Epithelial cell of esophagus (primary cell): ENCODE measurements around the gene CTXND2.

ENCODE experiments used
- DNase-seq: peaks from one replicate; pipeline ENCODE4 v3.0.0; 2010; ENCODE audit warnings: low read depth
- H3K4me3 ChIP-seq: 2 replicates; pipeline ENCODE4 v1.5.1; 2011; ENCODE audit warnings: mild to moderate bottlenecking, low read length, control low read depth
- TF ChIP-seq, protein P1 (sequence below): IDR thresholded peaks from 2 replicates; pipeline ENCODE4 v1.5.1; 2011; ENCODE audit warnings: low read depth, mild to moderate bottlenecking, low read length, control low read depth, inconsistent platforms; ENCODE audit not compliant: insufficient read depth; ENCODE audit errors: missing control alignments

The CTXND2 gene

DNA sequence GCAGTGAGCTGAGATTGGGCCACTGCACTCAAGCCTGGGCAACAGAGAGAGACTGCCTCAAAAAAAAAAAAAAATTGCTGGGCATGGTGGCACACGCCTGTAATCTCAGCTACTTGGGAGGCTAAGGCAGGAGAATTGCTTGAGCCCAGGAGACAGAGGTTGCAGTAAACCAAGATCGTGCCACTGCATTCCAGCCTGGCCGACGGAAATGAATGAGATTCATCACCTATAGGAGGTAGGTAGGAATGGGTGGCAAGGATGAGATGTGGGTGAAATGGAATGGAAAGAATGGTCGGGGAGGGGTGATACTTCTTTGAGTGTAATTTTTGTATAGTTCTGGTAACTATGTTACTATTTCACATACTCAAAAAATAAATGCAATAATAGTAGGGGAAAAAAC, 15.4 kb downstream of the CTXND2 start:
- no peak for DNase-seq
- no peak overlapping the region for H3K4me3 ChIP-seq
- TF ChIP-seq, protein P1, sequence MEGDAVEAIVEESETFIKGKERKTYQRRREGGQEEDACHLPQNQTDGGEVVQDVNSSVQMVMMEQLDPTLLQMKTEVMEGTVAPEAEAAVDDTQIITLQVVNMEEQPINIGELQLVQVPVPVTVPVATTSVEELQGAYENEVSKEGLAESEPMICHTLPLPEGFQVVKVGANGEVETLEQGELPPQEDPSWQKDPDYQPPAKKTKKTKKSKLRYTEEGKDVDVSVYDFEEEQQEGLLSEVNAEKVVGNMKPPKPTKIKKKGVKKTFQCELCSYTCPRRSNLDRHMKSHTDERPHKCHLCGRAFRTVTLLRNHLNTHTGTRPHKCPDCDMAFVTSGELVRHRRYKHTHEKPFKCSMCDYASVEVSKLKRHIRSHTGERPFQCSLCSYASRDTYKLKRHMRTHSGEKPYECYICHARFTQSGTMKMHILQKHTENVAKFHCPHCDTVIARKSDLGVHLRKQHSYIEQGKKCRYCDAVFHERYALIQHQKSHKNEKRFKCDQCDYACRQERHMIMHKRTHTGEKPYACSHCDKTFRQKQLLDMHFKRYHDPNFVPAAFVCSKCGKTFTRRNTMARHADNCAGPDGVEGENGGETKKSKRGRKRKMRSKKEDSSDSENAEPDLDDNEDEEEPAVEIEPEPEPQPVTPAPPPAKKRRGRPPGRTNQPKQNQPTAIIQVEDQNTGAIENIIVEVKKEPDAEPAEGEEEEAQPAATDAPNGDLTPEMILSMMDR = no peak

DNA sequence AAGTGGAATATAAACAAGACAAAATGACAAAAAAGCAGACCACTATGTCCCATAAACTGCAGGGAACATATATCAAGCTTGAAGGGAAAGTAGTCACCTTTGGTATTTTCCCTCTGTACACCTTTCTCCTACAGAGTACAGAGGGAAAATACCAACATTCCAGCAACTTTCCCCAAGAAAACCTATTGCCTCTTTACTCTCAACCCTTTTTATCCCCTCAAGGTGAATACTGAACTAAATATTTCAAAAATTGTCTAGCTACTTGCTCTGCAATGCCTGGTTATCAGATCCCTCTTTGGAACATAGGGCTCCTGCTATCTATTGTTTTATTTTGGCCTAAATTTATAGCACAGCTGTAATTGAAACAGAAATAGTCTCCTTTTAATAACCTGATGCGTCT, 15.8 kb downstream of the CTXND2 start:
- no peak for DNase-seq
- H3K4me3 ChIP-seq = no peak overlapping the region
- TF ChIP-seq, protein P1 = no peak

DNA sequence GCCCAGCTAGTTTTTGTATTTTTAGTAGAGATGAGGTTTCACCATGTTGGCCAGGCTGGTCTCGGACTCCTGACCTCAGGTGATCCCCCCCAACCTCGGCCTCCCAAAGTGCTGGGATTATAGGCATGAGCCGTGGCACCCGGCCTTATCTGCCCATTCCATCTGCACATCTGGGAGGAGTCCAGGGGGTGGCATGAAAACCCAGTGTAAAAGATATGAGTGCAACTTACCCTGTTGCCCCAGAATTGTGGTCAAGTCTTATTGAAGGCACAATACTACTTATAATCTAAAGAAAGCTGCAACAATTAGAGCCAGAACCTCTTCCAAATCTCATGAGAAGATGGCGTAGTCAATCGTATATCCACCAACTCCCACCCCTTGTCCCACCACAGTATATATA, 18.4 kb downstream of the CTXND2 start:
- no peak overlapping the region for H3K4me3 ChIP-seq
- no peak for DNase-seq
- TF ChIP-seq, protein P1 = no peak

DNA sequence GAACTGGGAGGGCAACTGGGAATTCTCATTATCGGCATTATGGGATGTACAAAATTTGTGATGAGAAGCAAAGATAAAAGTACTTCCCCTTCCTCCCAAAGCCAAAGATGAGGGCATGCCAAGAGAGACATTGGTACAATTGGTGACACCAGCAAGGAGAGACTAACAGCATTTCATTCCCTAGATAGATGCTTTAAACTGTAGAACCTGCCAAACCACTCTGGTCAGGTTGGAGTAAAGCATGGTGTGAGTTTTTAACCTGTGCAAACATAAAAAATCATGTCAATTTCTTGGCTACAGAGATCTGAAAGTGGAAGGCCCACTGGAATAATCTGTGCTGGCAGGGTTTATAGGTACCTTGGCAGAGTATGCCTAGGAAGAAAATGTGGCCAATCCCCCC, 19.4 kb downstream of the CTXND2 start:
- peak; percentile 38 for DNase-seq
- TF ChIP-seq, protein P1 = no peak
- no peak overlapping the region for H3K4me3 ChIP-seq

DNA sequence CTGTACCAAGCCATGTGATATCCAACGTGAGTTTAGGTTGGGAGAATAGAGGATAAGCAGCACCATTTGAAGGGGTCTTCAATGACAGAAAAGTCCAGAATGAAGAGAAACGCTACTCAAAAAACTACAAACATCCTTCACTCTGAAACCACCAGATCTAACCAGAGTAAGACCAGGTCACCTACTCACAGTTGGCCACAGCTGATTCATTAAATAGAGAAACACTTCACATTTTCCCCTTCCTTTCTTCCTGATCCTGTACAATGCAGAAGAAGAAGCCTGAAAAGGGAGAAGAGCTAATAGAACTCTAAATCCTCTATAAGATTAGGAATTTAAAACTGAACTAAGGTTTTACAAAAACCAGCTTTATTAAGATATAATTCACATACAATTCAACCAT, 19.9 kb downstream of the CTXND2 start:
- no peak overlapping the region for H3K4me3 ChIP-seq
- no peak for DNase-seq
- TF ChIP-seq, protein P1 = no peak

DNA sequence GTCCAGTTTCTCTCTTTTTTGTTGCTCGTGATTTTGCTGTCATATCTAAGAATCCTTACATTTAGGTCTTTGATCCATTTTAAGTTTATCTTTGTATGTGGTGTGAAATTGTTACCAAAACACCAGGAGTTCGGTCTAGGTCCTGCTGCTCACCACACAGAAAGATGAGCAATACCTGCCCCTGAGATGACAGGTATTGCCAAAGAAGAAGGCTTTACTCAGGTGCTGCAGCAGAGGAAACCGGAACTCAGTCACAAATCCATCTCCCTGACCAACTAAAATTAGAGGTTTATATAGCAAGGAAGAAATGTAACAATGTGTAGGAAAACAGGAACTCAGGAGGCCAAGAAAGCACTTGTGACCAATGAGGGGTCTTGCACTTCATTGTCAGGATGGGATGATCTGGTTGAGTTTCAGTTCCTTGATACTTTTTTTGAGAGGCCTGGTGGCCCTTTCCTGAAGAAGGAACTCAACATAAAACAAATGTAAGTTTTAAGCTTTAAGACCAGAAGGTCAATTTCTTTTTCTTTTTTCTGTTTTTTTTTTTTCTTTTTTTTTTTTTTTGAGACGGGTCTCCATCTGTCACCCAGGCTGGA, 22.7 kb downstream of the CTXND2 start:
- no peak for DNase-seq
- TF ChIP-seq, protein P1 = no peak
- no peak overlapping the region for H3K4me3 ChIP-seq

DNA sequence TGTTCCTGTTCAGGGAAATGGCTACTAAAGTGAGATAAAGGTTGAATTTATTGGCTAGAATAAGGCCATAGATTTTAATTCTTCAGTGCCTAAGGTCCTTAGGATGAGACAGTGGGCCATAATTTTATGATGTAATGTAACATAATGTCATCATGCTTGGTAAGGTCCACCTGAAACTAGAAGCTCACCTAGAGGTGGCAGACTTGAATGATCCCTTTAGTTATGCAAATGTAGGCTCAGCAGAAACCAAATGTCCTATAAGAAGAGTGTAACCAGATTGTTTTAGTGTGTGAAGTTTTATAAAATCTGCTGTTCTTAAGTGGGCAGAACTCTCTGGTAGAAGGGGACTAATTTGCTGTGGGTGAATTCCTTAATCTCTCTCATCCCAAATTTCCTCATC, 25.7 kb downstream of the CTXND2 start:
- H3K4me3 ChIP-seq = no peak overlapping the region
- TF ChIP-seq, protein P1 = no peak
- no peak for DNase-seq
